Memory B cell (primary cell): ENCODE measurements around the gene TYK2.
"Not testable (repeated sequence)": the region's sequence is repeated elsewhere in the genome, so short reads cannot be mapped to it uniquely, and the experiment has no call there.

Experiments used
- ATAC-seq: fragments of 150-1000 bp; cut with Tn5 transposase; 2 replicates; pipeline ENCODE4 v1.10.0; 2021; ENCODE audit warnings: low read depth, mild to moderate bottlenecking, moderate library complexity
- DNase-seq, 2 donors: peaks; one replicate each; pipeline ENCODE4 v3.0.0; 2022; ENCODE audit warnings: low spot score in 2 of 2
- H3K27ac Mint-ChIP-seq: one replicate; pipeline ENCODE4 v1.8.0; 2022; ENCODE audit warnings: mild to moderate bottlenecking, moderate library complexity, mixed read lengths
- H3K27me3 Mint-ChIP-seq: one replicate; pipeline ENCODE4 v1.8.0; 2022; ENCODE audit warnings: mixed read lengths
- H3K36me3 Mint-ChIP-seq: one replicate; pipeline ENCODE4 v1.8.0; 2022; ENCODE audit warnings: mild to moderate bottlenecking, mixed read lengths
- H3K4me1 Mint-ChIP-seq: one replicate; pipeline ENCODE4 v1.8.0; 2022; ENCODE audit warnings: mixed read lengths
- H3K4me3 Mint-ChIP-seq: one replicate; pipeline ENCODE4 v1.8.0; 2022; ENCODE audit warnings: mild to moderate bottlenecking, moderate library complexity, mixed read lengths
- H3K9me3 Mint-ChIP-seq: one replicate; pipeline ENCODE4 v1.8.0; 2022; ENCODE audit warnings: mixed read lengths

Gene TYK2

GRCh38 chr19:10377140-10377640, 3.2 kb downstream of the TYK2 start:
- H3K27me3 Mint-ChIP-seq, H3K4me3 Mint-ChIP-seq, ATAC-seq, H3K9me3 Mint-ChIP-seq, DNase-seq, H3K27ac Mint-ChIP-seq: not testable (repeated sequence)
- peaks cover 18% of the 10 kb centered on the region for H3K4me1 Mint-ChIP-seq
- H3K36me3 Mint-ChIP-seq, result peaks cover 13% of the 10 kb centered on the region

DNA sequence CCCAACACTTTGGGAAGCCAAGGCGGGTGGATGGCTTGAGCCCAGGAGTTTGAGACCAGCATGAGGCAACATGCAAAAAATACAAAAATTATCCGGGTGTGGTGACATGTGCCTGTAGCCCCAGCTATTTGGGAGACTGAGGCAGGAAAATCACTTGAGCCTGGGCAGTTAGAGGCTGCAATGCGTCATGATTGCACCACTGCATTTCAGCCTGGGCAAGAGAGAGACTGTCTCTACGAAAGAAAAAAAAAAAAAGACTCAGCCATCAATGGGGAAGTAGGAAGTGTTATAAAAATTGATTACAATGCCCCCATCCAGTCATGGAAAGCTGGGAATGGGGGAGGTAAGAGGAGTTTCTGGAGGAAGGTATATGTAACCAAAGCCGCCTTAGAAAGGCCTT, 5.4 kb downstream of the TYK2 start:
- Mint-ChIP-seq H3K4me3 (no peak overlapping the region), H3K36me3 (peaks cover 13% of the 10 kb centered on the region), H3K27me3 (no peaks in the 10 kb centered on the region), H3K4me1 (peaks cover 13% of the 10 kb centered on the region), H3K27ac (no peak overlapping the region), H3K9me3 (no peaks in the 10 kb centered on the region)
- DNase-seq, result no peak
- no peak for ATAC-seq

DNA sequence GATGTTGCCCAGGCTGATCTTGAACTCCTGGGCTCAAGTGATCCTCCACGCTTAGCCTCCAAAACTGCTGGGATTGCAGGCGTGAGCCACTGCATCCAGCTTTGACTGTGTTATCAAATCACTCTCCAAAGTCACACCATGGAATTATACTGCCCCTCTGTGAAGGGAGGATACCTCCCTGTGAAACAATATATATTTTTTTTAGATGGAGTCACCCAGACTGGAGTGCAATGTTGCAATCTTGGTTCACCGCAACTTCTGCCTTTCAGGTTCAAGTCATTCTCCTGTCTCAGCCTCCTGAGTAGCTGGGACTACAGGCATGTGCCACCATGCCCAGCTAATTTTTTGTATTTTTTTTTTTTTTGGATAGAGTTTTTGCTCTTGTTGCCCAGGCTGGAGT, 7.7 kb downstream of the TYK2 start:
- ATAC-seq, result no peak
- Mint-ChIP-seq H3K9me3 (no peaks in the 10 kb centered on the region), H3K4me3 (no peak overlapping the region), H3K27me3 (no peaks in the 10 kb centered on the region), H3K36me3 (peaks cover 19% of the 10 kb centered on the region), H3K27ac (no peak overlapping the region), H3K4me1 (peaks cover 6% of the 10 kb centered on the region)
- no peak for DNase-seq

- H3K27ac Mint-ChIP-seq, result no peak overlapping the region
- ATAC-seq, result no peak
These were observed 12.1 kb downstream of the TYK2 start for GRCh38 chr19:10368101-10368803.

GRCh38 chr19:10366950-10367512, 13.3 kb downstream of the TYK2 start:
- H3K27ac Mint-ChIP-seq, ATAC-seq, H3K4me3 Mint-ChIP-seq, H3K27me3 Mint-ChIP-seq, DNase-seq, H3K9me3 Mint-ChIP-seq, H3K4me1 Mint-ChIP-seq: not testable (repeated sequence)
- H3K36me3 Mint-ChIP-seq, result peaks cover 16% of the 10 kb centered on the region

More at GRCh38 chr19:10368101-10368803, 12.1 kb downstream of the TYK2 start:
- H3K27me3 Mint-ChIP-seq, result no peaks in the 10 kb centered on the region
- H3K4me1 Mint-ChIP-seq, result no peaks in the 10 kb centered on the region
- peaks cover 15% of the 10 kb centered on the region for H3K36me3 Mint-ChIP-seq
- no peak overlapping the region for H3K4me3 Mint-ChIP-seq
- no peaks in the 10 kb centered on the region for H3K9me3 Mint-ChIP-seq
- no peak for DNase-seq

DNA sequence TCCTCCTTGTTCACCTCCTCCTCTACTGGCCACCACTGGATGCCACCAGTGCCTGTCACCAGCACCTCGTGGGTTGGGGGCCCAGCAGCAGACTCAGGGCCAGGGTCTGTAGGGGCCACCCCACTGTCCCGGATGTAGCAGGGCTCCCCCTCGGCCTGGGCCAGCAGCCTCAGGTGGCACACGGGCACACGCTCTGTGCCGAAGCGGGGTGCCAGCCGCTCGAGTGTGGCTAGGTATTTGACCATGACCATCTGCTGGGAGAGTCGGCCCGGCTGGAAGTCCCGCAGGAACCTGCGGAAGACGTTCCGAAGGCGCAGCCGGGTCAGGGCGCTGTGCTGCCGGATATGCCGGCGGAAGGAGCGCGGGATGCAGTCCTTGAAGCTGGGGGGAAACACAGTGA, 14.9 kb downstream of the TYK2 start:
- Mint-ChIP-seq H3K27ac (no peak overlapping the region), H3K9me3 (no peaks in the 10 kb centered on the region), H3K27me3 (no peaks in the 10 kb centered on the region), H3K4me3 (no peak overlapping the region), H3K4me1 (peaks cover 3% of the 10 kb centered on the region), H3K36me3 (peaks cover 24% of the 10 kb centered on the region)
- ATAC-seq (no peak), DNase-seq (no peak)

- H3K36me3 Mint-ChIP-seq, result peaks cover 29% of the 10 kb centered on the region
- no peak for ATAC-seq
- no peaks in the 10 kb centered on the region for H3K9me3 Mint-ChIP-seq
- H3K27ac Mint-ChIP-seq, result no peak overlapping the region
- peaks cover 3% of the 10 kb centered on the region for H3K4me1 Mint-ChIP-seq
- DNase-seq, result no peak
- H3K4me3 Mint-ChIP-seq, result no peak overlapping the region
- H3K27me3 Mint-ChIP-seq, result no peaks in the 10 kb centered on the region
These were observed 15.7 kb downstream of the TYK2 start for GRCh38 chr19:10364644-10365043.

- peaks cover 3% of the 10 kb centered on the region for H3K4me1 Mint-ChIP-seq
- H3K9me3 Mint-ChIP-seq, result no peaks in the 10 kb centered on the region
- H3K4me3 Mint-ChIP-seq, result no peak overlapping the region
- DNase-seq (no peak), ATAC-seq (no peak)
- H3K27ac Mint-ChIP-seq, result no peak overlapping the region
- peaks cover 26% of the 10 kb centered on the region for H3K36me3 Mint-ChIP-seq
- H3K27me3 Mint-ChIP-seq, result no peaks in the 10 kb centered on the region
These were observed 16.5 kb downstream of the TYK2 start for GRCh38 chr19:10363789-10364281.

- no peaks in the 10 kb centered on the region for H3K27me3 Mint-ChIP-seq
- ATAC-seq (no peak), DNase-seq (no peak)
- peaks cover 3% of the 10 kb centered on the region for H3K4me1 Mint-ChIP-seq
- no peaks in the 10 kb centered on the region for H3K9me3 Mint-ChIP-seq
- no peak overlapping the region for H3K4me3 Mint-ChIP-seq
- H3K27ac Mint-ChIP-seq, result no peak overlapping the region
- peaks cover 22% of the 10 kb centered on the region for H3K36me3 Mint-ChIP-seq
These were observed 18.1 kb downstream of the TYK2 start for GRCh38 chr19:10362259-10362658.

GRCh38 chr19:10361569-10362011, 18.8 kb downstream of the TYK2 start:
- H3K27me3 Mint-ChIP-seq, result no peaks in the 10 kb centered on the region
- ATAC-seq (no peak), DNase-seq (no peak)
- H3K27ac Mint-ChIP-seq, result no peak overlapping the region
- no peak overlapping the region for H3K4me3 Mint-ChIP-seq
- no peaks in the 10 kb centered on the region for H3K9me3 Mint-ChIP-seq
- H3K4me1 Mint-ChIP-seq, result peaks cover 3% of the 10 kb centered on the region
- H3K36me3 Mint-ChIP-seq, result peaks cover 23% of the 10 kb centered on the region

DNA sequence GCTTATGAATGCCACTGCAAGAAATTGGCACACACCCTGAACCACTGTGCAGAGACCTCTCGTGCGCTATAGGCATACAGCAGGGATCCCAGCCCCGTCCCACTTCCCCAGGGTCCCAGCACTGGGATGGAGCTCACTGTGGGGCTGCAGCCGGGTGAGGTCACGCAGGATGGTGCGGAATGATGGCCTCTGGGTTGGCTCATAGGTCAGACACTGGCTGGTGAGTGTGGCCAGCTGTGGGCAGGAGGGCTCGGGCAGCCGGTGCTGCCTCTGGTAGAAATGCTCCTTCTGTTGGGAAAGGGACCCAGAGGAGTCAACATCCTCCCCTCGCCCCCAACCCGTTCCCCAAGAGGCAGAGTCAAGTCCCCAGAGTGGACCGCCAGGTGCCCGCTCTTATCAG, 23.9 kb downstream of the TYK2 start:
- H3K4me1 Mint-ChIP-seq, result peaks cover 3% of the 10 kb centered on the region
- H3K27ac Mint-ChIP-seq, result no peak overlapping the region
- peaks cover 37% of the 10 kb centered on the region for H3K36me3 Mint-ChIP-seq
- no peaks in the 10 kb centered on the region for H3K9me3 Mint-ChIP-seq
- no peaks in the 10 kb centered on the region for H3K27me3 Mint-ChIP-seq
- H3K4me3 Mint-ChIP-seq, result no peak overlapping the region
- ATAC-seq (no peak), DNase-seq (no peak)

GRCh38 chr19:10353793-10354391, 26.5 kb downstream of the TYK2 start:
- Mint-ChIP-seq H3K36me3 (peaks cover 25% of the 10 kb centered on the region), H3K9me3 (no peaks in the 10 kb centered on the region), H3K4me3 (no peak overlapping the region), H3K27me3 (no peaks in the 10 kb centered on the region), H3K27ac (no peak overlapping the region), H3K4me1 (no peaks in the 10 kb centered on the region)
- DNase-seq, result no peak
- ATAC-seq, result peak; percentile 47

- peaks cover 25% of the 10 kb centered on the region for H3K36me3 Mint-ChIP-seq
These were observed 27.4 kb downstream of the TYK2 start for GRCh38 chr19:10352764-10353671.

More at GRCh38 chr19:10352764-10353671, 27.4 kb downstream of the TYK2 start:
- Mint-ChIP-seq H3K27me3 (no peaks in the 10 kb centered on the region), H3K9me3 (no peaks in the 10 kb centered on the region), H3K4me3 (no peak overlapping the region), H3K27ac (no peak overlapping the region), H3K4me1 (no peaks in the 10 kb centered on the region)
- ATAC-seq (no peak), DNase-seq (no peak)
